Hematopoietic multipotent progenitor cell (in vitro differentiated cells): ENCODE data around the gene OR10J5. TPM values are rescaled to one million over a fixed set of nuclear protein-coding genes. Genes with fewer than 3 reads are reported as not detected.

Source experiments
- total RNA-seq: library from RNA; depleted of rRNA; stranded (reverse); fragments of >200 nt; gene quantifications from one replicate; pipeline ENCODE4 v1.2.3, GENCODE V29; 2012

Gene OR10J5
- total RNA-seq, 1 donor = not detected

Other genes starting within 250 kb of the OR10J5 start
- gene FCER1A, start 233.7 kb downstream of the OR10J5 start, total RNA-seq = 88.6 TPM
- gene OR10J4, start 103.8 kb downstream of the OR10J5 start, total RNA-seq = not detected
- gene OR10J1, start 96.3 kb downstream of the OR10J5 start, total RNA-seq = under 0.01 TPM
- gene APCS, start 51.8 kb upstream of the OR10J5 start, total RNA-seq = not detected
- gene CRP, start 178.6 kb upstream of the OR10J5 start, total RNA-seq = not detected
- 54.1 TPM for gene DUSP23, start 245.0 kb upstream of the OR10J5 start, total RNA-seq